ENCODE data around the gene ELF1. TPM values are rescaled to one million over a fixed set of nuclear protein-coding genes. Genes with fewer than 3 reads are reported as not detected.

Gene ELF1
- polyA plus RNA-seq, 2 of the 4 experiments (the other 2 are of a cell fraction), result 24.9 to 45.0 TPM

GRCh38 chr13:40928980-40929379 lies 90.1 kb downstream of the ELF1 start:
- H3K9me3 ChIP-seq, result no peaks in the 10 kb centered on the region
- TF ChIP-seq KDM1A (IDR thresholded peaks at IDR 0.05; ENCODE audit: low read depth) (no peak), HES2 (IDR thresholded peaks at IDR 0.05) (no peak), MAX (IDR thresholded peaks at IDR 0.05) (no peak), GATA3 (IDR thresholded peaks at IDR 0.05; ENCODE audit: borderline replicate concordance) (no peak), RAD21 (conservative IDR thresholded peaks at IDR 0.05 in 1 of 2, IDR thresholded peaks at IDR 0.05 in 1 of 2) (no peak), ESRRA (IDR thresholded peaks at IDR 0.05; ENCODE audit: borderline replicate concordance, low read length) (no peak), SMC3 (IDR thresholded peaks at IDR 0.05) (no peak), FOXS1 (CRISPR knock-in tag; IDR thresholded peaks at IDR 0.05) (no peak), RFX5 (IDR thresholded peaks at IDR 0.05) (no peak), ZSCAN20 (CRISPR knock-in tag; IDR thresholded peaks at IDR 0.05) (no peak), ZC3H11A (IDR thresholded peaks at IDR 0.05) (no peak), EP300 (IDR thresholded peaks at IDR 0.05) (no peak), BCL3 (IDR thresholded peaks at IDR 0.05) (no peak), JUNB (IDR thresholded peaks at IDR 0.05) (no peak), CHD4 (IDR thresholded peaks at IDR 0.05; ENCODE audit: borderline replicate concordance) (no peak), HOXB13 (CRISPR knock-in tag; IDR thresholded peaks at IDR 0.05; ENCODE audit: low read depth) (no peak)
- TF ChIP-seq, protein P1, sequence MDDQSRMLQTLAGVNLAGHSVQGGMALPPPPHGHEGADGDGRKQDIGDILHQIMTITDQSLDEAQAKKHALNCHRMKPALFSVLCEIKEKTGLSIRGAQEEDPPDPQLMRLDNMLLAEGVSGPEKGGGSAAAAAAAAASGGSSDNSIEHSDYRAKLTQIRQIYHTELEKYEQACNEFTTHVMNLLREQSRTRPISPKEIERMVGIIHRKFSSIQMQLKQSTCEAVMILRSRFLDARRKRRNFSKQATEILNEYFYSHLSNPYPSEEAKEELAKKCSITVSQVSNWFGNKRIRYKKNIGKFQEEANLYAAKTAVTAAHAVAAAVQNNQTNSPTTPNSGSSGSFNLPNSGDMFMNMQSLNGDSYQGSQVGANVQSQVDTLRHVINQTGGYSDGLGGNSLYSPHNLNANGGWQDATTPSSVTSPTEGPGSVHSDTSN (IDR thresholded peaks at IDR 0.05), result no peak
- TF ChIP-seq, protein P2, sequence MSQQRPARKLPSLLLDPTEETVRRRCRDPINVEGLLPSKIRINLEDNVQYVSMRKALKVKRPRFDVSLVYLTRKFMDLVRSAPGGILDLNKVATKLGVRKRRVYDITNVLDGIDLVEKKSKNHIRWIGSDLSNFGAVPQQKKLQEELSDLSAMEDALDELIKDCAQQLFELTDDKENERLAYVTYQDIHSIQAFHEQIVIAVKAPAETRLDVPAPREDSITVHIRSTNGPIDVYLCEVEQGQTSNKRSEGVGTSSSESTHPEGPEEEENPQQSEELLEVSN (IDR thresholded peaks at IDR 0.05; ENCODE audit: borderline replicate concordance, low read depth), result no peak
- no peaks in the 10 kb centered on the region for H3K4me1 ChIP-seq
- POLR2A ChIA-PET, result no interaction called here
- FAIRE-seq (no peak), ATAC-seq (no peak), DNase-seq (ENCODE audit: low read depth in 1 of 2, low spot score in 1 of 2) (no peak)
- H3K27ac ChIP-seq, result no peak overlapping the region
- 89% methylated on average over 3 of the region's 3 CpGs for WGBS (ENCODE audit: missing lambda C conversion rate)
- no peak overlapping the region for H3K4me3 ChIP-seq
- CTCF ChIA-PET, result interaction anchor here (0.8 kb wide), 1 partner anchor 11 kb away, joined by 4 read pairs; no protein-coding TSS in a partner anchor
- no peak overlapping the region for H3K4me2 ChIP-seq

GRCh38 chr13:40927929-40928328 lies 91.2 kb downstream of the ELF1 start:
- TF ChIP-seq ZSCAN20 (CRISPR knock-in tag; IDR thresholded peaks at IDR 0.05) (no peak), SREBF2 (IDR thresholded peaks at IDR 0.05) (no peak), HES2 (IDR thresholded peaks at IDR 0.05) (no peak), JUN (IDR thresholded peaks at IDR 0.05) (no peak), HEYL (CRISPR knock-in tag; IDR thresholded peaks at IDR 0.05) (no peak), ATOH8 (CRISPR knock-in tag; IDR thresholded peaks at IDR 0.05; ENCODE audit: low read depth) (no peak), MAX (IDR thresholded peaks at IDR 0.05) (no peak)
- Histone ChIP-seq H3K27ac (no peak overlapping the region), H3K4me2 (no peak overlapping the region), H3K4me1 (no peaks in the 10 kb centered on the region), H3K9me3 (no peaks in the 10 kb centered on the region), H3K4me3 (no peak overlapping the region)
- no peak for DNase-seq (ENCODE audit: low read depth in 1 of 2, low spot score in 1 of 2)
- 91% methylated on average over 9 of the region's 9 CpGs for WGBS (ENCODE audit: missing lambda C conversion rate)
- no peak for FAIRE-seq
- POLR2A ChIA-PET, result no interaction called here
- CTCF ChIA-PET, result interaction anchor here (0.7 to 0.8 kb wide), 2 partner anchors 12 to 57 kb away, joined by 3 to 4 read pairs; no protein-coding TSS in a partner anchor
- ATAC-seq, result no peak
